ENCODE results near the gene CCDC40. TPM values are rescaled to one million over a fixed set of nuclear protein-coding genes. Genes with fewer than 3 reads are reported as not detected.
A peak's percentile ranks its signal among the peaks of the same experiment; 100 is the strongest.

Gene CCDC40
- total and polyA plus RNA-seq, 9 of the 15 experiments (the other 6 are each of a cell fraction or from before 2014, with no cell fraction given): 0.07 to 0.33 TPM; not detected in 7

GRCh38 chr17:79989106-79989835, 47.2 kb upstream of the CCDC40 start:
- Histone ChIP-seq H3K4me2 (ENCODE audit: insufficient read depth, low read length) (no peak overlapping the region), H3K9me1 (ENCODE audit: control insufficient read depth, insufficient read depth, low read length) (no peaks in the 10 kb centered on the region), H4K20me1 (replicated peaks; ENCODE audit: control insufficient read depth, insufficient read depth, low read length) (peaks cover 7% of the 10 kb centered on the region), H3K79me2 (ENCODE audit: control insufficient read depth, insufficient read depth, low read length) (no peaks in the 10 kb centered on the region), H3K9ac (ENCODE audit: insufficient read depth in 1 of 2, low read depth in 2 of 2, low read length in 2 of 2) (no peak overlapping the region), H3K9me3 (replicated peaks; ENCODE audit: control insufficient read depth, insufficient read depth, low read depth, low read length) (no peaks in the 10 kb centered on the region), H3K4me3 (no peak overlapping the region), H3K4me1 (replicated peaks in 1 of 2; ENCODE audit: control insufficient read depth in 2 of 2, insufficient read depth in 2 of 2, low read length in 2 of 2) (peaks cover 16 to 38% of the 10 kb centered on the region in 2 experiments), H3K36me3 (ENCODE audit: control insufficient read depth, insufficient read depth, low read length) (no peaks in the 10 kb centered on the region), H3K27me3 (ENCODE audit: control insufficient read depth in 2 of 2, insufficient read depth in 2 of 2, low read length in 2 of 2) (peaks cover 55 to 72% of the 10 kb centered on the region in 2 experiments), H2AFZ (ENCODE audit: low read depth, low read length) (no peak overlapping the region), H3K27ac (ENCODE audit: extremely low read depth, low read depth, low read length) (no peak overlapping the region)
- ChIA-PET CTCF (ENCODE audit: low intra/inter-chr PET ratio) (no interaction called here), POLR2A (no interaction called here)
- 10% methylated on average over 20 of the region's 20 CpGs for WGBS (ENCODE audit: insufficient coverage, low coverage, missing lambda C conversion rate)
- BruUV-seq (replicated peaks): no TSS peak
- no peak for ATAC-seq
- in situ Hi-C loops (cut with MboI) (no loop called here), intact Hi-C loops (cut with micrococcal nuclease) (no loop called here)
- TF ChIP-seq DMBX1 (CRISPR knock-in tag; IDR thresholded peaks at IDR 0.05; ENCODE audit: borderline replicate concordance): no peak
- TF ChIP-seq EZH2 (IDR thresholded peaks at IDR 0.05; ENCODE audit: borderline replicate concordance, low read depth, low read length): 0 out of 2 replicates have a peak, but pooled peaks have one; percentile 18
- no peak for TF ChIP-seq KAT8 (IDR thresholded peaks at IDR 0.05; ENCODE audit: low read depth)
- no peak for FAIRE-seq
- no peak for DNase-seq (ENCODE audit: extremely low read depth in 1 of 4, low spot score in 3 of 4)

- Histone ChIP-seq H3K79me2 (ENCODE audit: control insufficient read depth, insufficient read depth, low read length) (no peaks in the 10 kb centered on the region), H3K36me3 (ENCODE audit: control insufficient read depth, insufficient read depth, low read length) (no peaks in the 10 kb centered on the region), H3K4me2 (ENCODE audit: insufficient read depth, low read length) (no peak overlapping the region), H3K27me3 (ENCODE audit: control insufficient read depth in 2 of 2, insufficient read depth in 2 of 2, low read length in 2 of 2) (peaks cover 54 to 76% of the 10 kb centered on the region in 2 experiments), H2AFZ (ENCODE audit: low read depth, low read length) (no peak overlapping the region), H3K9ac (ENCODE audit: insufficient read depth in 1 of 2, low read depth in 2 of 2, low read length in 2 of 2) (no peak overlapping the region; a peak in 1 of 4 replicates), H4K20me1 (replicated peaks; ENCODE audit: control insufficient read depth, insufficient read depth, low read length) (peaks cover 7% of the 10 kb centered on the region), H3K4me3 (no peak overlapping the region), H3K4me1 (replicated peaks in 1 of 2; ENCODE audit: control insufficient read depth in 2 of 2, insufficient read depth in 2 of 2, low read length in 2 of 2) (peaks cover 16 to 38% of the 10 kb centered on the region in 2 experiments), H3K9me3 (replicated peaks; ENCODE audit: control insufficient read depth, insufficient read depth, low read depth, low read length) (no peaks in the 10 kb centered on the region), H3K27ac (ENCODE audit: extremely low read depth, low read depth, low read length) (no peak overlapping the region), H3K9me1 (ENCODE audit: control insufficient read depth, insufficient read depth, low read length) (no peaks in the 10 kb centered on the region)
- BruUV-seq (replicated peaks): no TSS peak
- TF ChIP-seq DDX20 (tag; IDR thresholded peaks at IDR 0.05; ENCODE audit: low read depth) (no peak), USF1 (CRISPR knock-in tag; IDR thresholded peaks at IDR 0.05) (0 out of 2 replicates have a peak, but pooled peaks have one; percentile 26)
- CTCF ChIA-PET (ENCODE audit: low intra/inter-chr PET ratio): interaction anchor here (0.8 kb wide), 1 partner anchor 244 kb away, joined by 3 read pairs; no protein-coding TSS in a partner anchor
- in situ Hi-C loops (cut with MboI): no loop called here
- under 1% methylated on average over 21 of the region's 21 CpGs for WGBS (ENCODE audit: insufficient coverage, low coverage, missing lambda C conversion rate)
- POLR2A ChIA-PET: interaction anchor here (0.7 kb wide), 1 partner anchor 37 kb away, joined by 3 read pairs; no protein-coding TSS in a partner anchor
- FAIRE-seq (peak; percentile 15), ATAC-seq (no peak), DNase-seq (ENCODE audit: extremely low read depth in 1 of 4, low spot score in 3 of 4) (no peak)
- intact Hi-C loops (cut with micrococcal nuclease): loop anchor here (5.0 kb wide), 1 partner anchor 178 kb away; no protein-coding TSS in a partner anchor
Measured at GRCh38 chr17:79990051-79990592, 46.3 kb upstream of the CCDC40 start.

Measured in K562 (cell line).